HG03457 (cell line): Measurements from ENCODE around the gene NAALADL1.
"Not testable (repeated sequence)": the region's sequence is repeated elsewhere in the genome, so short reads cannot be mapped to it uniquely, and the experiment has no call there.

Experiments used
- ATAC-seq: cut with Tn5 transposase; IDR thresholded peaks from one replicate; pipeline ENCODE4 v1.9.1; 2021; ENCODE audit warnings: moderate number of reproducible peaks; ENCODE audit not compliant: unreplicated experiment

The NAALADL1 gene

GRCh38 chr11:65014726-65015227 lies 43.6 kb downstream of the NAALADL1 start:
- ATAC-seq = no peak

- ATAC-seq = peak; percentile 61
Observed at GRCh38 chr11:65013888-65014725, 44.2 kb downstream of the NAALADL1 start, which contains the start of gene ARL2. Gene ARL2 (plus strand): TSS chr11:65014160. CDS start chr11:65014208, 48 bp downstream.

- ATAC-seq = peak; percentile 53
Observed at GRCh38 chr11:65013130-65013887, 45.0 kb downstream of the NAALADL1 start.

- no peak for ATAC-seq
Observed at GRCh38 chr11:65008873-65009272, 49.5 kb downstream of the NAALADL1 start.

- no peak for ATAC-seq
Observed at GRCh38 chr11:65008016-65008415, 50.3 kb downstream of the NAALADL1 start.

GRCh38 chr11:65003968-65004367 lies 54.4 kb downstream of the NAALADL1 start:
- not testable (repeated sequence) for ATAC-seq

- no peak for ATAC-seq
Observed at GRCh38 chr11:65003282-65003681, 55.1 kb downstream of the NAALADL1 start.

- no peak for ATAC-seq
Observed at GRCh38 chr11:65002706-65003105, 55.6 kb downstream of the NAALADL1 start.

GRCh38 chr11:64999478-64999877 lies 58.9 kb downstream of the NAALADL1 start:
- ATAC-seq = no peak

GRCh38 chr11:64998690-64999431 lies 59.5 kb downstream of the NAALADL1 start:
- ATAC-seq = no peak

- ATAC-seq = no peak
Observed at GRCh38 chr11:64998141-64998540, 60.2 kb downstream of the NAALADL1 start.

GRCh38 chr11:64996710-64997380 lies 61.5 kb downstream of the NAALADL1 start, which contains the start of gene BATF2:
Gene BATF2 (minus strand): TSS chr11:64996971. CDS start chr11:64996914, 57 bp downstream.
- no peak for ATAC-seq

GRCh38 chr11:64996327-64996709 lies 62.0 kb downstream of the NAALADL1 start:
- no peak for ATAC-seq
